C4-2B (cell line): ENCODE results near the gene CHST8.

Source experiments
- ZFX ChIP-seq: fragments of 450-650 bp; IDR thresholded peaks from 2 replicates; pipeline ENCODE4 v1.6.1; 2017
- TF ChIP-seq, protein P1 (sequence below): fragments of 450-650 bp; conservative IDR thresholded peaks from 2 replicates; pipeline ENCODE4 v1.5.1; 2017; ENCODE audit warnings: mild to moderate bottlenecking

DNA sequence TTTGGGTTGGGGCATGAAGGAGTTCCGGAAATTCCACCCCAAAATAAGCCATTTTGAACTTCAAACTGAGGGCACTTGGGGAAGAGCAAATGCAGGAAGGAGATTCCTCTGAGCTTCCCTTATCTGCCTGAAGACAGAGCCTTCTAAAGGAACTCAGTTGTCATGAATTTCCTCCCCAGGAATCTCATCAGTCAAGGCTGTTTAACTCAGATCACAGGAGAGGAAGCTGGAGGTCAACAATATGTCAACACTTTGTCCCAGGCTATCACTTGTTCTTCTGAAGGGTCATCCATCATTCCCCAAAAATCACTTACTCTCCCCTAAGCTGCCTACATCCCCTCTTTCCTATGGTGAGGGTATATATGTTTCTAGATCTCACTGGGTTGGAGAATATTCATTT, 26.0 kb upstream of the CHST8 start:
- TF ChIP-seq, protein P1, sequence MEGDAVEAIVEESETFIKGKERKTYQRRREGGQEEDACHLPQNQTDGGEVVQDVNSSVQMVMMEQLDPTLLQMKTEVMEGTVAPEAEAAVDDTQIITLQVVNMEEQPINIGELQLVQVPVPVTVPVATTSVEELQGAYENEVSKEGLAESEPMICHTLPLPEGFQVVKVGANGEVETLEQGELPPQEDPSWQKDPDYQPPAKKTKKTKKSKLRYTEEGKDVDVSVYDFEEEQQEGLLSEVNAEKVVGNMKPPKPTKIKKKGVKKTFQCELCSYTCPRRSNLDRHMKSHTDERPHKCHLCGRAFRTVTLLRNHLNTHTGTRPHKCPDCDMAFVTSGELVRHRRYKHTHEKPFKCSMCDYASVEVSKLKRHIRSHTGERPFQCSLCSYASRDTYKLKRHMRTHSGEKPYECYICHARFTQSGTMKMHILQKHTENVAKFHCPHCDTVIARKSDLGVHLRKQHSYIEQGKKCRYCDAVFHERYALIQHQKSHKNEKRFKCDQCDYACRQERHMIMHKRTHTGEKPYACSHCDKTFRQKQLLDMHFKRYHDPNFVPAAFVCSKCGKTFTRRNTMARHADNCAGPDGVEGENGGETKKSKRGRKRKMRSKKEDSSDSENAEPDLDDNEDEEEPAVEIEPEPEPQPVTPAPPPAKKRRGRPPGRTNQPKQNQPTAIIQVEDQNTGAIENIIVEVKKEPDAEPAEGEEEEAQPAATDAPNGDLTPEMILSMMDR = no peak
- TF ChIP-seq ZFX = no peak
